DOHH2 (cell line): ENCODE results near the gene BDNF.

Experiments
- CTCF ChIP-seq: fragments of 200-600 bp; sonication (generic); IDR thresholded peaks from one replicate; pipeline ENCODE4 v1.5.1; 2014; ENCODE audit warnings: antibody characterized with exemption, mild to moderate bottlenecking, low read depth, low read length; ENCODE audit not compliant: poor library complexity, severe bottlenecking
- EZH2phosphoT487 ChIP-seq: fragments of 200-600 bp; sonication (generic); IDR thresholded peaks from 2 replicates; pipeline ENCODE4 v1.6.1; 2017; ENCODE audit warnings: borderline replicate concordance, mild to moderate bottlenecking, antibody characterized with exemption, low read length, moderate library complexity, mixed read lengths

GRCh38 chr11:27646051-27646818, 54.0 kb downstream of the BDNF start:
- TF ChIP-seq CTCF = no peak
- no peak for TF ChIP-seq EZH2phosphoT487
